ENCODE results near the gene ANGPT4. TPM values are rescaled to one million over a fixed set of nuclear protein-coding genes. Genes with fewer than 3 reads are reported as not detected.

The ANGPT4 gene
- total RNA-seq, 2 experiments from 2014 or later, result not detected

GRCh38 chr20:939606-940005, 23.5 kb upstream of the ANGPT4 start:
- ChIA-PET POLR2A (no interaction called here), CTCF (no interaction called here)
- TF ChIP-seq, protein P1, sequence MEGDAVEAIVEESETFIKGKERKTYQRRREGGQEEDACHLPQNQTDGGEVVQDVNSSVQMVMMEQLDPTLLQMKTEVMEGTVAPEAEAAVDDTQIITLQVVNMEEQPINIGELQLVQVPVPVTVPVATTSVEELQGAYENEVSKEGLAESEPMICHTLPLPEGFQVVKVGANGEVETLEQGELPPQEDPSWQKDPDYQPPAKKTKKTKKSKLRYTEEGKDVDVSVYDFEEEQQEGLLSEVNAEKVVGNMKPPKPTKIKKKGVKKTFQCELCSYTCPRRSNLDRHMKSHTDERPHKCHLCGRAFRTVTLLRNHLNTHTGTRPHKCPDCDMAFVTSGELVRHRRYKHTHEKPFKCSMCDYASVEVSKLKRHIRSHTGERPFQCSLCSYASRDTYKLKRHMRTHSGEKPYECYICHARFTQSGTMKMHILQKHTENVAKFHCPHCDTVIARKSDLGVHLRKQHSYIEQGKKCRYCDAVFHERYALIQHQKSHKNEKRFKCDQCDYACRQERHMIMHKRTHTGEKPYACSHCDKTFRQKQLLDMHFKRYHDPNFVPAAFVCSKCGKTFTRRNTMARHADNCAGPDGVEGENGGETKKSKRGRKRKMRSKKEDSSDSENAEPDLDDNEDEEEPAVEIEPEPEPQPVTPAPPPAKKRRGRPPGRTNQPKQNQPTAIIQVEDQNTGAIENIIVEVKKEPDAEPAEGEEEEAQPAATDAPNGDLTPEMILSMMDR (IDR thresholded peaks at IDR 0.05), result no peak
- Mint-ChIP-seq H3K27ac (no peak overlapping the region), H3K9me3 (no peaks in the 10 kb centered on the region), H3K4me1 (ENCODE audit: low read depth) (no peaks in the 10 kb centered on the region), H3K36me3 (ENCODE audit: low read depth) (no peaks in the 10 kb centered on the region), H3K4me3 (no peak overlapping the region), H3K27me3 (no peaks in the 10 kb centered on the region)
- intact Hi-C loops (cut with DNase I, micrococcal nuclease), result no loop called here
- Histone ChIP-seq H3K27ac (ENCODE audit: low read depth in 1 of 2, low read length in 2 of 2) (no peak overlapping the region), H3K4me1 (ENCODE audit: insufficient read depth, low read length) (no peaks in the 10 kb centered on the region), H3K4me3 (ENCODE audit: low read length) (no peak overlapping the region), H3K36me3 (ENCODE audit: insufficient read depth, low read length) (no peaks in the 10 kb centered on the region), H3K9me3 (ENCODE audit: control insufficient read depth in 1 of 2, insufficient read depth in 1 of 2, low read length in 2 of 2) (no peaks in the 10 kb centered on the region), H3K27me3 (ENCODE audit: control insufficient read depth in 1 of 2, insufficient read depth in 2 of 2, low read length in 2 of 2) (peaks cover 3 to 5% of the 10 kb centered on the region in 2 experiments)
- no peak for ATAC-seq (ENCODE audit: poor library complexity)
- DNase-seq, result no peak

GRCh38 chr20:934186-934840, 18.2 kb upstream of the ANGPT4 start:
- Mint-ChIP-seq H3K4me1 (ENCODE audit: low read depth) (no peaks in the 10 kb centered on the region), H3K27me3 (no peaks in the 10 kb centered on the region), H3K36me3 (ENCODE audit: low read depth) (no peaks in the 10 kb centered on the region), H3K4me3 (no peak overlapping the region), H3K27ac (no peak overlapping the region), H3K9me3 (peaks cover 4% of the 10 kb centered on the region)
- intact Hi-C loops (cut with DNase I, micrococcal nuclease), result no loop called here
- Histone ChIP-seq H3K27me3 (ENCODE audit: control insufficient read depth in 1 of 2, insufficient read depth in 2 of 2, low read length in 2 of 2) (no peaks in the 10 kb centered on the region), H3K4me3 (ENCODE audit: low read length) (no peak overlapping the region), H3K27ac (ENCODE audit: low read depth in 1 of 2, low read length in 2 of 2) (no peak overlapping the region), H3K4me1 (ENCODE audit: insufficient read depth, low read length) (no peaks in the 10 kb centered on the region), H3K36me3 (ENCODE audit: insufficient read depth, low read length) (no peaks in the 10 kb centered on the region), H3K9me3 (ENCODE audit: control insufficient read depth in 1 of 2, insufficient read depth in 1 of 2, low read length in 2 of 2) (peaks cover 0 to 3% of the 10 kb centered on the region in 2 experiments)
- no peak for DNase-seq
- TF ChIP-seq, protein P1 (IDR thresholded peaks at IDR 0.05), result no peak
- CTCF ChIA-PET, result no interaction called here
- POLR2A ChIA-PET, result no interaction called here
- no peak for ATAC-seq (ENCODE audit: poor library complexity)

DNA sequence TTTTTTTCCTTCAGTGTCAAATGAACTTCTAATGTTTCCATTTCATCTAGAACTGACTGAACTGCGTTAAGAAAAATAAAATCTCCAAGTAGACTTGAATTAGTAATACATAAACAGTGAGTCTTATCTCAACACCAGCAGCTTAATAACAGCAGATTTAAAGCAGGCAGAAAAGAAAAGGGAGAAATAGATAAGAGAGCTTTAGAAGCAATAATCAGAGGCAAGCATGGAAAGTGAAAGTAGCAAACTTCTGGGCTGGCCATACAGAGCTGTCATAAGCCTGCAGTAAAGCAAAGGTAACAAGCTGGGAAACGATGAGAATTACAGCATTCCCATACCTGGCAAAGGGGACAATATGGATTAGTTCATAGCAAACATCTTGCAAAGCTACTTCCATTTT, 16.9 kb upstream of the ANGPT4 start:
- H3K4me1 Mint-ChIP-seq (ENCODE audit: low read depth), result no peaks in the 10 kb centered on the region
- ChIA-PET POLR2A (no interaction called here), CTCF (no interaction called here)
- peaks cover 0 to 3% of the 10 kb centered on the region in 2 experiments for H3K9me3 ChIP-seq (ENCODE audit: control insufficient read depth in 1 of 2, insufficient read depth in 1 of 2, low read length in 2 of 2)
- no peak overlapping the region for H3K27ac ChIP-seq (ENCODE audit: low read depth in 1 of 2, low read length in 2 of 2)
- no peaks in the 10 kb centered on the region for H3K4me1 ChIP-seq (ENCODE audit: insufficient read depth, low read length)
- intact Hi-C loops (cut with DNase I, micrococcal nuclease), result no loop called here
- H3K36me3 ChIP-seq (ENCODE audit: insufficient read depth, low read length), result no peaks in the 10 kb centered on the region
- no peak overlapping the region for H3K4me3 ChIP-seq (ENCODE audit: low read length)
- H3K27ac Mint-ChIP-seq, result no peak overlapping the region
- TF ChIP-seq, protein P1 (IDR thresholded peaks at IDR 0.05), result no peak
- ATAC-seq (ENCODE audit: poor library complexity), result no peak
- H3K27me3 ChIP-seq (ENCODE audit: control insufficient read depth in 1 of 2, insufficient read depth in 2 of 2, low read length in 2 of 2), result no peaks in the 10 kb centered on the region
- H3K36me3 Mint-ChIP-seq (ENCODE audit: low read depth), result no peaks in the 10 kb centered on the region
- H3K9me3 Mint-ChIP-seq, result peaks cover 4% of the 10 kb centered on the region
- no peak for DNase-seq
- H3K27me3 Mint-ChIP-seq, result no peaks in the 10 kb centered on the region
- H3K4me3 Mint-ChIP-seq, result no peak overlapping the region

Measured in CD4-positive, alpha-beta T cell (primary cell).